ENCODE results near the gene ZNF655. TPM values are rescaled to one million over a fixed set of nuclear protein-coding genes. Genes with fewer than 3 reads are reported as not detected.
"Not testable (repeated sequence)": the region's sequence is repeated elsewhere in the genome, so short reads cannot be mapped to it uniquely, and the experiment has no call there.

Gene ZNF655
- total and polyA plus RNA-seq, 7 experiments from 2014 or later: 65.8 to 165 (median 150) TPM

DNA sequence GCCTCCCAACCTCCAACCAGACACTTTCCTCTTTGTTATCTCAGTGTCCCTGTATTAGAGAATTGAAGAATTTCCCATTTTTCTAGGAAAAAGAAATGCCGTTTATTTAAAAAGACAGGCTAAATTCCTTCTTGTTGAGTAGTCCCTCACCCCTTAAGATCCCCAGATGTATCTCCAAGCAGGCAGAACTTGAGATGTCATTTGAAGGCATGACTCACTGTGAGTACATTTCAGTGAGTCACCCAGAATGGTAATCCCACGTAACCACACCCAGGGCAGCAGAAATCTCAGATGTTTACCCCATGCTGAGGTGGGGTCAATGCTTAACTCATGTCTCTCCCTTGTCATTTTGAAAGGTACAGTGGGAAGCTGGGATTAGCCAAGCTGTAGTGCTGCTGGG lies 4.4 kb downstream of the ZNF655 start:
- DNase-seq: peak in 2 of 9 donors; percentile 13 to 47
- ATAC-seq: no peak
- H3K36me3 ChIP-seq (ENCODE audit: control insufficient read depth in 2 of 3, insufficient read depth in 3 of 3, low read length in 3 of 3): peaks cover 0 to 58% (median 30%) of the 10 kb centered on the region in 3 experiments
- no peaks in the 10 kb centered on the region for H3K27me3 Mint-ChIP-seq
- CTCF ChIA-PET: no interaction called here
- H3K9me3 ChIP-seq (ENCODE audit: control insufficient read depth in 2 of 3, low read length in 3 of 3): no peaks in the 10 kb centered on the region
- H3K36me3 Mint-ChIP-seq: peaks cover 20 to 48% (median 24%) of the 10 kb centered on the region in 5 donors
- H3K27ac Mint-ChIP-seq: peak overlapping the region in 5 of 9 donors; percentile 19 to 96 (median 79)
- H3K4me1 Mint-ChIP-seq: peaks cover 25 to 52% (median 39%) of the 10 kb centered on the region in 7 donors
- H3K4me1 ChIP-seq (ENCODE audit: control insufficient read depth in 2 of 2, insufficient read depth in 2 of 2, low read length in 2 of 2): peaks cover 5 to 15% of the 10 kb centered on the region in 2 donors
- H3K9me3 Mint-ChIP-seq: no peaks in the 10 kb centered on the region
- peak overlapping the region in 1 of 10 donors; percentile 26 for H3K4me3 Mint-ChIP-seq
- POLR2A ChIA-PET: no interaction called here
- intact Hi-C loops (cut with micrococcal nuclease): no loop called here
- no peak overlapping the region for H3K27ac ChIP-seq (ENCODE audit: low read depth, low read length)
- no peak overlapping the region for H3K4me3 ChIP-seq (ENCODE audit: low read length)
- no peaks in the 10 kb centered on the region for H3K27me3 ChIP-seq (ENCODE audit: control insufficient read depth in 2 of 2, insufficient read depth in 2 of 2, low read length in 2 of 2)

DNA sequence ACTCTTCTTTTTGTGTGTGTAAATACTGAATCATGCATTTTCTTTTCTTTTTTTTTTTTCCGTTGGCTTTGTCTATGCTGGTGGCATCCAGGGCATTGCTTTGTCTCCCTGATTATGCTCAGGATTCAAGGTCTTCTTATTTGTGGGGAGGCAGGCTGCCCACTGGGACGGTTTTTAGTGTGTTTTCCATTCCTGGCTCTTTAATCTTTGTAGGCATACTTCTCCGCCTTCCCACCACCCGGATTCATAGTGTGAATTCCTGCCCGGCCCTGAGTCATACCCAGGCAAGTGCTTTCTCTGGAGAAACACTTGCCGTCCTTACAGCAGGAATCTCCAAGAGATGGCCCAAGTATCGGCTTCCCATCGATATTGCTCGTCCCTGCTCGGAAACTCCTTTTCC lies 5.2 kb downstream of the ZNF655 start:
- Histone ChIP-seq H3K27me3 (ENCODE audit: control insufficient read depth in 2 of 2, insufficient read depth in 2 of 2, low read length in 2 of 2) (no peaks in the 10 kb centered on the region), H3K4me1 (ENCODE audit: control insufficient read depth in 2 of 2, insufficient read depth in 2 of 2, low read length in 2 of 2) (peaks cover 5 to 15% of the 10 kb centered on the region in 2 donors), H3K9me3 (ENCODE audit: control insufficient read depth in 2 of 3, low read length in 3 of 3) (no peaks in the 10 kb centered on the region), H3K36me3 (ENCODE audit: control insufficient read depth in 2 of 3, insufficient read depth in 3 of 3, low read length in 3 of 3) (peaks cover 0 to 56% (median 30%) of the 10 kb centered on the region in 3 experiments), H3K27ac (ENCODE audit: low read depth, low read length) (no peak overlapping the region), H3K4me3 (ENCODE audit: low read length) (no peak overlapping the region)
- peaks cover 24 to 49% (median 39%) of the 10 kb centered on the region in 7 donors for H3K4me1 Mint-ChIP-seq
- H3K9me3 Mint-ChIP-seq: no peaks in the 10 kb centered on the region
- DNase-seq (no peak), ATAC-seq (no peak)
- H3K36me3 Mint-ChIP-seq: peaks cover 19 to 47% (median 23%) of the 10 kb centered on the region in 5 donors
- H3K4me3 Mint-ChIP-seq: no peak overlapping the region
- ChIA-PET CTCF (no interaction called here), POLR2A (no interaction called here)
- peak overlapping the region in 5 of 9 donors; percentile 20 to 76 (median 49) for H3K27ac Mint-ChIP-seq
- no peaks in the 10 kb centered on the region for H3K27me3 Mint-ChIP-seq
- intact Hi-C loops (cut with micrococcal nuclease): no loop called here

DNA sequence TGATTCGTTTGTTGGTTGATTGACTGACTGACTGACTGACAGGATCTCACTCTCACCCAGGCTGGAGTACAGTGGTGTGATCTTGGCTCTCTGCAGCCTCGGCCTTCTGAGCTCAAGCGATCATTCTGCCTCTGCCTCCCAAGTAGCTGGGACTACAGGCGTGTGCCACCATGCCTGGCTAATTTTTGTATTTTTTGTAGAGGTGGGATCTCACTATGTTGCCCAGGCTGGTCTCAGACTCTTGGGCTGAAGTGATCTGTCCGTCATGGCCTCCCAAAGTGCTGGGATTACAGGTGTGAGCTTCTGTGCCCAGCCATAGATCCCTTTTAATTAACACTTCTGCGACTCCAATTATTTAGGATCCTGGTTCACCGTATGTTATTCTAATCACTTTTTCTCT lies 10.3 kb downstream of the ZNF655 start:
- H3K27me3 ChIP-seq (ENCODE audit: control insufficient read depth in 2 of 2, insufficient read depth in 2 of 2, low read length in 2 of 2); POLR2A ChIA-PET; H3K4me3 Mint-ChIP-seq; H3K4me1 ChIP-seq (ENCODE audit: control insufficient read depth in 2 of 2, insufficient read depth in 2 of 2, low read length in 2 of 2); intact Hi-C loops (cut with micrococcal nuclease); CTCF ChIA-PET; H3K27ac ChIP-seq (ENCODE audit: low read depth, low read length); H3K9me3 ChIP-seq (ENCODE audit: control insufficient read depth in 2 of 3, low read length in 3 of 3); H3K27ac Mint-ChIP-seq; H3K4me3 ChIP-seq (ENCODE audit: low read length); H3K9me3 Mint-ChIP-seq; DNase-seq; H3K27me3 Mint-ChIP-seq; ATAC-seq: not testable (repeated sequence)
- Mint-ChIP-seq H3K4me1 (peaks cover 8 to 21% (median 15%) of the 10 kb centered on the region in 7 donors), H3K36me3 (peaks cover 17 to 52% (median 46%) of the 10 kb centered on the region in 5 donors)
- peaks cover 0 to 60% (median 12%) of the 10 kb centered on the region in 3 experiments for H3K36me3 ChIP-seq (ENCODE audit: control insufficient read depth in 2 of 3, insufficient read depth in 3 of 3, low read length in 3 of 3)

DNA sequence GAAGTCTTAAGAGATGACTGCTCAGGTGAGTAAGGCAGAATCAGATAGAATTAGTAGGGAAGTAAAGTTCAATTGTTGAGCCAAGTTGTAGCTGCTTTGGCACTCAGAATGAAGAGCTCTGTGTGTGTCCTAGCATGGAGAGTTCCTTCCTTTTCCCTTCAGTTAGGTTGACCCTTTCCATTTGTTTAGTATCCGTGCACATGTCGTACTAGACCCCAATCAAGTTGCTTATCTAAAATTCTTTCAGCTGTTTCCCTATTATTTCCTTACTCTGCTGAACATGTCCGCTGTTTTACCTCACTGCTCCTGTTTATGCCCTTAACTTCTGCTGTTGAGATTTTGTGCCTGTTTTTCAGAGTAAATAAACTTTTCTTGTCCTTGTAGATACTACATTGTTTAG lies 13.3 kb downstream of the ZNF655 start:
- intact Hi-C loops (cut with micrococcal nuclease): no loop called here
- no peaks in the 10 kb centered on the region for H3K4me1 ChIP-seq (ENCODE audit: control insufficient read depth in 2 of 2, insufficient read depth in 2 of 2, low read length in 2 of 2)
- H3K4me3 Mint-ChIP-seq: no peak overlapping the region
- CTCF ChIA-PET: no interaction called here
- DNase-seq (no peak), ATAC-seq (no peak)
- peaks cover 0 to 10% (median 6%) of the 10 kb centered on the region in 7 donors for H3K4me1 Mint-ChIP-seq
- H3K9me3 Mint-ChIP-seq: no peaks in the 10 kb centered on the region
- H3K27ac ChIP-seq (ENCODE audit: low read depth, low read length): no peak overlapping the region
- H3K27ac Mint-ChIP-seq: peak overlapping the region in 6 of 9 donors; percentile 13 to 71 (median 59)
- H3K27me3 ChIP-seq (ENCODE audit: control insufficient read depth in 2 of 2, insufficient read depth in 2 of 2, low read length in 2 of 2): no peaks in the 10 kb centered on the region
- H3K27me3 Mint-ChIP-seq: no peaks in the 10 kb centered on the region
- POLR2A ChIA-PET: interaction anchor here (2.0 kb wide), 1 partner anchor 12 kb away, joined by 10 read pairs; no protein-coding TSS in a partner anchor
- H3K36me3 Mint-ChIP-seq: peaks cover 10 to 40% (median 34%) of the 10 kb centered on the region in 5 donors
- H3K9me3 ChIP-seq (ENCODE audit: control insufficient read depth in 2 of 3, low read length in 3 of 3): no peaks in the 10 kb centered on the region
- H3K4me3 ChIP-seq (ENCODE audit: low read length): no peak overlapping the region
- peaks cover 0 to 41% (median 0%) of the 10 kb centered on the region in 3 experiments for H3K36me3 ChIP-seq (ENCODE audit: control insufficient read depth in 2 of 3, insufficient read depth in 3 of 3, low read length in 3 of 3)

- Histone ChIP-seq H3K4me1 (ENCODE audit: control insufficient read depth in 2 of 2, insufficient read depth in 2 of 2, low read length in 2 of 2) (no peaks in the 10 kb centered on the region), H3K36me3 (ENCODE audit: control insufficient read depth in 2 of 3, insufficient read depth in 3 of 3, low read length in 3 of 3) (peaks cover 0 to 41% (median 0%) of the 10 kb centered on the region in 3 experiments), H3K27me3 (ENCODE audit: control insufficient read depth in 2 of 2, insufficient read depth in 2 of 2, low read length in 2 of 2) (no peaks in the 10 kb centered on the region), H3K4me3 (ENCODE audit: low read length) (no peak overlapping the region), H3K9me3 (ENCODE audit: control insufficient read depth in 2 of 3, low read length in 3 of 3) (no peaks in the 10 kb centered on the region), H3K27ac (ENCODE audit: low read depth, low read length) (no peak overlapping the region)
- Mint-ChIP-seq H3K36me3 (peaks cover 10 to 40% (median 34%) of the 10 kb centered on the region in 5 donors), H3K9me3 (no peaks in the 10 kb centered on the region), H3K27ac (peak overlapping the region in 2 of 9 donors; percentile 22 to 52), H3K27me3 (no peaks in the 10 kb centered on the region), H3K4me3 (no peak overlapping the region), H3K4me1 (peaks cover 4 to 10% (median 6%) of the 10 kb centered on the region in 7 donors)
- ATAC-seq: no peak
- ChIA-PET POLR2A (interaction anchor here (2.0 kb wide), 1 partner anchor 14 kb away, joined by 10 read pairs; no protein-coding TSS in a partner anchor), CTCF (no interaction called here)
- intact Hi-C loops (cut with micrococcal nuclease): no loop called here
- no peak for DNase-seq
Measured at GRCh38 chr7:99573257-99573656, 14.8 kb downstream of the ZNF655 start.

- no peaks in the 10 kb centered on the region for H3K27me3 ChIP-seq (ENCODE audit: control insufficient read depth in 2 of 2, insufficient read depth in 2 of 2, low read length in 2 of 2)
- ATAC-seq (no peak), DNase-seq (no peak)
- no peak overlapping the region for H3K27ac Mint-ChIP-seq
- peaks cover 10 to 31% (median 22%) of the 10 kb centered on the region in 5 donors for H3K36me3 Mint-ChIP-seq
- ChIA-PET CTCF (interaction anchor here (0.6 kb wide), 1 partner anchor 553 kb away, joined by 4 read pairs; no protein-coding TSS in a partner anchor), POLR2A (interaction anchor here (0.6 to 1.2 kb wide), 2 partner anchors 10 to 19 kb away, joined by 3 to 4 read pairs; no protein-coding TSS in a partner anchor)
- H3K4me3 ChIP-seq (ENCODE audit: low read length): no peak overlapping the region
- H3K9me3 ChIP-seq (ENCODE audit: control insufficient read depth in 2 of 3, low read length in 3 of 3): no peaks in the 10 kb centered on the region
- peaks cover 0 to 3% (median 0%) of the 10 kb centered on the region in 5 donors for H3K27me3 Mint-ChIP-seq
- H3K9me3 Mint-ChIP-seq: no peaks in the 10 kb centered on the region
- H3K4me1 Mint-ChIP-seq: peaks cover 10 to 23% (median 16%) of the 10 kb centered on the region in 7 donors
- intact Hi-C loops (cut with micrococcal nuclease): no loop called here
- H3K36me3 ChIP-seq (ENCODE audit: control insufficient read depth in 2 of 3, insufficient read depth in 3 of 3, low read length in 3 of 3): peaks cover 0 to 23% (median 0%) of the 10 kb centered on the region in 3 experiments
- H3K27ac ChIP-seq (ENCODE audit: low read depth, low read length): no peak overlapping the region
- peaks cover 3 to 4% of the 10 kb centered on the region in 2 donors for H3K4me1 ChIP-seq (ENCODE audit: control insufficient read depth in 2 of 2, insufficient read depth in 2 of 2, low read length in 2 of 2)
- no peak overlapping the region for H3K4me3 Mint-ChIP-seq
Measured at GRCh38 chr7:99576251-99576650, 17.8 kb downstream of the ZNF655 start.
